ENCODE measurements around the gene NSUN2.

The NSUN2 gene

DNA sequence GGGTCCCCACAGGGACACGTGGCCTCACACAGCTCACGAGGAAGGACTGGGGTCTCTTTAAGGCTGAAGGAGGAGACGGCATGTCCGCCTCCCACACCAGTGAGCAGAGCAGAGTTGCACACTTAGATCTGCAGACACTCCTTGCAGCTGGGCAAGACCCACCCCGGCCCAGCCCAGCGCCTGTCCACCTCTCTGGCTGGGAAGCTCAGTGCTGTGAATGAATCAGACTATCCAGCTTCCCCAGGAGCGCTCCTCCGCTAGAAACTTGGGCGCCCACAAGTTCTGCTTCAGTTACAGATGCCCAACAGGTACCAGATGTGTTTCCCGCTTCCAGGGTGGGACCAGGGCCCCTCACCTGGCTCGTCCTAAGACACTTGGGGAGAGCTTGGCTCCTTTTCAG, 78.9 kb downstream of the NSUN2 start:
- no peak for DNase-seq

DNA sequence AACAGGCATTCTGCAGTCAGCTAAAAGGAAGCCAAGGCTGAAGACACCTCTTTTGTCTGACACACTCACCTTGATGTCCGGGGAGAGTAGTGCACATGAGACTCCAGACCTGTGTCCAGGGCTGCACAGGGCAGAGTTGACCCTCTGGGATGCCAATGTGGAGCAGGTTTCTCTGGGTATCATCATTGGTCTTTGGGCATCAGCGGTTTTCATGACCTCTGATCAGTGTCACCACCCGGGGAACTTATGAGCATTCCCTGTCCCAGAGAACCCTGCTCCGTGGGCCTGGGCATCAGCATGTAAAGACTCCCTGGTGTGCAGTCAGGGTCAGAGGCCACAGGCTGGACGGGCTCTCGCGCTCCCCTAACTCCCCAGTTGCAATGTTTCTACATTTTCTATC, 80.2 kb downstream of the NSUN2 start:
- no peak for DNase-seq

DNA sequence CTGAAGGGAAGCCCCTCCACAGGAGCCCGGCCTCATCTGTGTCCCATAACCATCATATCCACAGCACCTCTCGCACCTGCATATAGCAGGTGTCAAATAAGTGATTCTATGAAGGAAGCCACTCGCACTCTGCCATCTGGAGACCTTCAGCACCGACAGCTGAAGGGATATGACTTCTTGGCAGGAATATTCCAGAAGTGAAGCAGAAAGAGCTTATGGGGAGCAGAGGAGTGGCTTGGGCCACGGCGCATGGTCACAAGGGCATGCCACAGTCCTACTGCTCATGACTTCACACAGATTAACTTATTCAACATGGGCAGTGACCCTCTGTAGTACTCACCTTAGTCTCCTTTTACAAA, 80.9 kb downstream of the NSUN2 start:
- no peak for DNase-seq

DNA sequence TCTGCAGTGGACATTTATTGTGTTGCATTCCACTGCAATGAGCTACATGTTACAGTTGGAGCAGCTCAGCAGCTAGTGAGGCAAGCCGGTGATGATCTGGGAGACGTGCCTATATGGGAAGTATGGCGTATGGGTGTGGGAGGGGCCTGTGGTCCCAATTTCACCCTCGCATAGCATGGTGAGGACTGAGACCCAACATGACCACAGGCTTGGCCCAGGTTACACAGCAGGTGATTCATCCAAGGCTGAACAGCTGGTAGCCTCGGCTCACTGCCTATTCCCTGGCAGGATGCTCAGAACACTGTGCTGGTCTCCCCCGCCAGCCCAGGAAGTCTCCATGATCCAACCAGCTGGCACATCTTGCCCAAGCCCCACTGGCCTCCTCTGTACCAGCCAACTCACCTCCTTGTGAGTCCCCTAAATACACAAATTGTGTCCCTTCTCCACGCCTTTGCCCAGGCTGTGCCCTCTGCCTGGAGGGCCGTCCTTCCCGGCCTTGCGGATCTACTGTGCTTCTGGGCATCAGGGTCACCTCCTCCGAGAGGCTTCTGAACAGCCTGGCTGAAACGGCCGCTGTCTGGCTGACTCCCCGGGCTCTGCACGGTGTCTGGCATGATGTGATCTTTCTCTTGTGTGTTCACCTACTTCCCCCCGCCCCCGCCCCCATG, 81.4 kb downstream of the NSUN2 start:
- no peak for DNase-seq

DNA sequence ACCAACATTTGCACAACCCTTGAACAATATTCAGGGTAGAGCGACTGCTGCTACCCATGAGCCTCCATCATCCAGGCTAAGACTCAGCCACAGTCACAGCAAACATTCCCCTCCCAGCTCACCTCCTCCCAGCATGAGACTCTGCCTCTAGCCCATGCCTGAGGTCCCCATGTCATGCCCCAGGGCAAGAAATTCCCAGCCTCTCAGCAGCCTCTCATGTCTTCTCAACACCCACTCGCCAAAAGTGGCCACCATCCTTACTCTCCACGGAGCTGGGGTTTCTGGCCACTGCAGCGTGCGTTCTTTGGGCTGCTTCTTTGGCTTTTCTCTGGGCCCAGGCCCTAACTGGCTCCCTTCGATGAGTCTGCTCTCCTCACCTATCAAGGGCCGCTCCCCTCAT, 82.2 kb downstream of the NSUN2 start:
- no peak for DNase-seq

Measured in NCI-H2171 treated with DMSO at 0.1 percent for 48 hours (cell line).